ENCODE data around the gene MINDY2.

GRCh38 chr15:58748852-58749531, 22.1 kb upstream of the MINDY2 start:
- TF ChIP-seq CTCF (IDR thresholded peaks at IDR 0.05; ENCODE audit: insufficient read depth, low read depth, low read length) (no peak), EZH2 (IDR thresholded peaks at IDR 0.05; ENCODE audit: insufficient read depth, low read length) (no peak)

Measured in astrocyte (in vitro differentiated cells and primary cell).